Adrenal gland (tissue), 5 donors: Measurements from ENCODE around the gene COL5A1.

Experiments
- POLR2A ChIP-seq, 2 donors: fragments of 450-650 bp; IDR thresholded peaks; one replicate each; pipeline ENCODE4 v1.6.1; 2017; ENCODE audit warnings: antibody characterized with exemption in 2 of 2, mild to moderate bottlenecking in 2 of 2, moderate library complexity in 1 of 2
- TF ChIP-seq, protein P1 (sequence below), 6 experiments: fragments of 450-650 bp in 4 of 6; fragments of 200-600 bp in 2 of 6; sonication (generic) in 1 of 6; IDR thresholded peaks; 1 replicate in 5 of 6; 2 replicates in 1 of 6; pipeline versions ENCODE4 v1.5.1 to v1.8.0; 2016 to 2021; ENCODE audit warnings: antibody characterized with exemption in 6 of 6, mild to moderate bottlenecking in 2 of 6, moderate library complexity in 1 of 6
- donor health status: DM: no; HTN: no; CAD: no.

DNA sequence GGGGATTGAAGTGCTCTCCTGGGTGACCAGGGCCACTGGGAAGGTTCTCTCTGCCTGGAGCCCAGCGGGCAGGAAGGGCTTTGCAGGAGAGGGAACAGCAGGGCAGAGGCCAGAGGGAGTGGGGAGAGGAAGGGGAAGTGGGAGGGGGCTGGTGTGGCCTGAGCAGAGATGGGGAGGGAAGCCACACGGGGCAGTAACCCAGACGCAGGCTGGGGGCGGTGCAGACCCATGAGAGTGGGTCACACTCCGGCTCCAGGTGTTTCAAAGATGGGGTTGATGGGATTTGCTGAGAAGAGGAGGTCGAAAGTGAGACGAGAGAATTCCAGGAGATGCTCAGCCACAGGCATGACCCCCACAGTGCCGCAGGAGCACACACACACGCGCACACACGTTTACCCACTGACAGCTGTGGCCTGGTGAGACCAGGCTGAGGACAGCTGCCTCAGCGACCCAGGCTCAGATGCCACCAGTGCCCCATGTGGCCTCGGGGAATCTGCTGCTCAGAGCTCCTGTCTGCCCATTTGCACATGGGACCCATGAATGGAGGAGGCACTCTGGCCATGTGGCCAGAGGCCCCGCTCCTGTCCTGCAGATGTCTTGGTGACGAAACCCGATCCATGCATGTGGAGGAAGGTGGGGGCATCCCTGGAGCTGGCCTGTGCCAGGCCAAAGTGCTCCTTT, 206.3 kb downstream of the COL5A1 start:
- TF ChIP-seq, protein P1, sequence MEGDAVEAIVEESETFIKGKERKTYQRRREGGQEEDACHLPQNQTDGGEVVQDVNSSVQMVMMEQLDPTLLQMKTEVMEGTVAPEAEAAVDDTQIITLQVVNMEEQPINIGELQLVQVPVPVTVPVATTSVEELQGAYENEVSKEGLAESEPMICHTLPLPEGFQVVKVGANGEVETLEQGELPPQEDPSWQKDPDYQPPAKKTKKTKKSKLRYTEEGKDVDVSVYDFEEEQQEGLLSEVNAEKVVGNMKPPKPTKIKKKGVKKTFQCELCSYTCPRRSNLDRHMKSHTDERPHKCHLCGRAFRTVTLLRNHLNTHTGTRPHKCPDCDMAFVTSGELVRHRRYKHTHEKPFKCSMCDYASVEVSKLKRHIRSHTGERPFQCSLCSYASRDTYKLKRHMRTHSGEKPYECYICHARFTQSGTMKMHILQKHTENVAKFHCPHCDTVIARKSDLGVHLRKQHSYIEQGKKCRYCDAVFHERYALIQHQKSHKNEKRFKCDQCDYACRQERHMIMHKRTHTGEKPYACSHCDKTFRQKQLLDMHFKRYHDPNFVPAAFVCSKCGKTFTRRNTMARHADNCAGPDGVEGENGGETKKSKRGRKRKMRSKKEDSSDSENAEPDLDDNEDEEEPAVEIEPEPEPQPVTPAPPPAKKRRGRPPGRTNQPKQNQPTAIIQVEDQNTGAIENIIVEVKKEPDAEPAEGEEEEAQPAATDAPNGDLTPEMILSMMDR (IDR thresholded peaks at IDR 0.05): no peak
- no peak for TF ChIP-seq POLR2A (IDR thresholded peaks at IDR 0.05)
